Uterus (tissue), 4 donors: ENCODE measurements around the gene WDFY2. TPM values are rescaled to one million over a fixed set of nuclear protein-coding genes. Genes with fewer than 3 reads are reported as not detected.
A peak's percentile ranks its signal among the peaks of the same experiment; 100 is the strongest.

ENCODE experiments used
- DNase-seq, 2 donors: peaks; one replicate each; pipeline ENCODE4 v3.0.0-alpha.2; 2019 to 2020
- H3K27ac ChIP-seq, 2 donors: fragments of 200-600 bp; sonication (generic); 1 replicate in 1 of 2; 2 replicates in 1 of 2; pipeline ENCODE4 v1.5.1; 2016 to 2018
- H3K27me3 ChIP-seq, 2 donors: fragments of 200-600 bp; sonication (generic); one replicate each; pipeline ENCODE4 v1.5.1; 2018 to 2019; ENCODE audit warnings: control low read depth in 1 of 2
- H3K36me3 ChIP-seq, 2 donors: fragments of 200-600 bp; sonication (generic); one replicate each; pipeline ENCODE4 v1.5.1; 2019; ENCODE audit warnings: control low read depth in 1 of 2
- H3K4me1 ChIP-seq, 2 donors: fragments of 200-600 bp; sonication (generic); one replicate each; pipeline ENCODE4 v1.5.1; 2018 to 2019; ENCODE audit warnings: control low read depth in 1 of 2
- H3K4me3 ChIP-seq, 2 donors: fragments of 200-600 bp; sonication (generic); 1 replicate in 1 of 2; 2 replicates in 1 of 2; pipeline ENCODE4 v1.5.1; 2018 to 2019; ENCODE audit warnings: mild to moderate bottlenecking in 1 of 2
- H3K9me3 ChIP-seq, 2 donors: fragments of 200-600 bp; sonication (generic); one replicate each; pipeline ENCODE4 v1.5.1; 2019; ENCODE audit warnings: control low read depth in 1 of 2
- POLR2A ChIP-seq, 2 donors: fragments of 450-650 bp; IDR thresholded peaks; one replicate each; pipeline ENCODE4 v1.6.1; 2016; ENCODE audit warnings: antibody characterized with exemption in 2 of 2, mild to moderate bottlenecking in 1 of 2, moderate library complexity in 1 of 2
- intact Hi-C: fragments of 100-400 bp; cut with DNase I; formaldehyde crosslinking; loops from one replicate; pipeline ENCODE4 v1.15.1; 2023; ENCODE audit warnings: low total_unique reads
- total RNA-seq, 4 donors: library from RNA; depleted of rRNA in 3 of 4; stranded (reverse); fragments of >200 nt in 3 of 4; gene quantifications; one replicate each; pipeline versions ENCODE4 v1.1.0 to v1.2.4, GENCODE V29; 2014 to 2023
- TF ChIP-seq, protein P1 (sequence below), 4 experiments: fragments of 200-600 bp in 2 of 4; fragments of 450-650 bp in 2 of 4; sonication (generic) in 2 of 4; IDR thresholded peaks; one replicate each; pipeline ENCODE4 v1.5.1; 2016 to 2019; ENCODE audit warnings: antibody characterized with exemption in 4 of 4, mild to moderate bottlenecking in 2 of 4, moderate library complexity in 1 of 4
- donor health status: DM: yes; HTN: yes; CAD: no.

WDFY2 gene
- total RNA-seq, 4 donors from 2014 or later, result 7.9 to 21.0 (median 9.1) TPM

DNA sequence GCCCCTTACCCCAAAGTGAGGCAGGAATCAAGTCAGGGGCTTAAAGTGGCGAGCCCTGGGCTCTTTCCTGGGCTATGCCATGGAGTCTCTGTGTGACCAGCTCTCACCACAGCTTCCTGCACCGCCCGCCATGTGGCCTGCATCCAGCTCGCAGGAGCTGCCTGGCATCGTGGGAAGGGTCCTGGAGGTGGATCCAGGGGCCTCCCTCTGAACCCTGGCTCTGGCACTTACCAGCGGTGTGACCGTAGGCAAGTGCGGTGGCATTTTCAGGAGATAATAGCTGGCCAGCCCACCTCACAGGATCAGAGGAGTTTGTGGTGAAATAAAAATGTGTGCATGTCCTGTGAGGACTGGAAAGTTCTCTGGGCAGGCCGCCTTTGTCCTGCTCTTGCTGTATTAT lies 193.7 kb downstream of the WDFY2 start:
- Histone ChIP-seq H3K4me3 (no peak overlapping the region), H3K36me3 (no peaks in the 10 kb centered on the region), H3K9me3 (no peaks in the 10 kb centered on the region), H3K4me1 (no peaks in the 10 kb centered on the region), H3K27me3 (no peaks in the 10 kb centered on the region), H3K27ac (no peak overlapping the region)
- DNase-seq, result no peak
- no peak for TF ChIP-seq POLR2A (IDR thresholded peaks at IDR 0.05)
- TF ChIP-seq, protein P1, sequence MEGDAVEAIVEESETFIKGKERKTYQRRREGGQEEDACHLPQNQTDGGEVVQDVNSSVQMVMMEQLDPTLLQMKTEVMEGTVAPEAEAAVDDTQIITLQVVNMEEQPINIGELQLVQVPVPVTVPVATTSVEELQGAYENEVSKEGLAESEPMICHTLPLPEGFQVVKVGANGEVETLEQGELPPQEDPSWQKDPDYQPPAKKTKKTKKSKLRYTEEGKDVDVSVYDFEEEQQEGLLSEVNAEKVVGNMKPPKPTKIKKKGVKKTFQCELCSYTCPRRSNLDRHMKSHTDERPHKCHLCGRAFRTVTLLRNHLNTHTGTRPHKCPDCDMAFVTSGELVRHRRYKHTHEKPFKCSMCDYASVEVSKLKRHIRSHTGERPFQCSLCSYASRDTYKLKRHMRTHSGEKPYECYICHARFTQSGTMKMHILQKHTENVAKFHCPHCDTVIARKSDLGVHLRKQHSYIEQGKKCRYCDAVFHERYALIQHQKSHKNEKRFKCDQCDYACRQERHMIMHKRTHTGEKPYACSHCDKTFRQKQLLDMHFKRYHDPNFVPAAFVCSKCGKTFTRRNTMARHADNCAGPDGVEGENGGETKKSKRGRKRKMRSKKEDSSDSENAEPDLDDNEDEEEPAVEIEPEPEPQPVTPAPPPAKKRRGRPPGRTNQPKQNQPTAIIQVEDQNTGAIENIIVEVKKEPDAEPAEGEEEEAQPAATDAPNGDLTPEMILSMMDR (IDR thresholded peaks at IDR 0.05), result no peak
- intact Hi-C loops, result no loop called here

DNA sequence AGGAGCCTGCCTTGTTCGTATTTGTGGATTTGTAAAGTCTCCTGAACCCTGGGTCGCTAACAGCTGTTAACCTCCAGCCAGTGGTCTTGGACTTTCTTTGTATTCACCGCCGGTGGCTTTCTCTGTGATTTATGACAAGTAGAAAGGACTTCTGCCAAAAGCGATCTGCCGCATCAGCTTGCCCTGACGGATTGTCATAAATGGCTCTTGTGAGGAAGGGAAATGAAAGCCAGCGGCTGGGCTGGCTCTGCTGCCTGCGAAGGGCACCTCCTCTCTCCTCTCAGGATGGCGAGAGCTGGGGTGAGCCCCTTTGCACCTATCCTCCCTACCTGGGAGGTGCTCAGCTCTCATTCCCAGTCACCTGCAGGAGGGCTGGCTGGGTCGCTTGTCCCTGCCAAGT lies 194.1 kb downstream of the WDFY2 start:
- no peaks in the 10 kb centered on the region for H3K27me3 ChIP-seq
- TF ChIP-seq POLR2A (IDR thresholded peaks at IDR 0.05), result no peak
- TF ChIP-seq, protein P1 (IDR thresholded peaks at IDR 0.05), result no peak
- H3K27ac ChIP-seq, result no peak overlapping the region
- intact Hi-C loops, result no loop called here
- H3K4me1 ChIP-seq, result no peaks in the 10 kb centered on the region
- DNase-seq, result no peak
- H3K36me3 ChIP-seq, result no peaks in the 10 kb centered on the region
- H3K4me3 ChIP-seq, result no peak overlapping the region
- H3K9me3 ChIP-seq, result no peaks in the 10 kb centered on the region

DNA sequence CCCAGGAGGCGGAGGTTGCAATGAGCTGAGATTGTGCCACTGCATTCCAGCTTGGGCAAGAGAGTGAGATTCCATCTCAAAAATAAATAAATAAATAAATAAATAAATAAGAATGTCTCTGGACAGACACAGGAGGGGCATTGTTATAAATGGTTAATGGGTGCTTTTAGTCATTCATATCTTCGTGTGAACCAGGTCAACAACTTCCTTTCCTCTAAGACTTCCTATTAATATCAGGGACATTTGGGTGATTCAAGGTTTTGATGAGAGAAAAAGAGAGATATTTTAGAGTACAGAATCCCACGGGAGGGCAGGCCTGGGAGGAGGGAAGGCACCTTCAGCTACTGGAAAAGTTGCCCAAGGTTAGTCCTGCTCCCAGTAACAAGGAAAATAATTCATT lies 195.8 kb downstream of the WDFY2 start:
- H3K36me3 ChIP-seq, result no peaks in the 10 kb centered on the region
- TF ChIP-seq, protein P1 (IDR thresholded peaks at IDR 0.05), result no peak
- no peak for TF ChIP-seq POLR2A (IDR thresholded peaks at IDR 0.05)
- no peaks in the 10 kb centered on the region for H3K4me1 ChIP-seq
- H3K4me3 ChIP-seq, result no peak overlapping the region
- no peaks in the 10 kb centered on the region for H3K9me3 ChIP-seq
- no peaks in the 10 kb centered on the region for H3K27me3 ChIP-seq
- peak in 1 of 2 donors; percentile 3 for DNase-seq
- intact Hi-C loops, result no loop called here
- H3K27ac ChIP-seq, result no peak overlapping the region

DNA sequence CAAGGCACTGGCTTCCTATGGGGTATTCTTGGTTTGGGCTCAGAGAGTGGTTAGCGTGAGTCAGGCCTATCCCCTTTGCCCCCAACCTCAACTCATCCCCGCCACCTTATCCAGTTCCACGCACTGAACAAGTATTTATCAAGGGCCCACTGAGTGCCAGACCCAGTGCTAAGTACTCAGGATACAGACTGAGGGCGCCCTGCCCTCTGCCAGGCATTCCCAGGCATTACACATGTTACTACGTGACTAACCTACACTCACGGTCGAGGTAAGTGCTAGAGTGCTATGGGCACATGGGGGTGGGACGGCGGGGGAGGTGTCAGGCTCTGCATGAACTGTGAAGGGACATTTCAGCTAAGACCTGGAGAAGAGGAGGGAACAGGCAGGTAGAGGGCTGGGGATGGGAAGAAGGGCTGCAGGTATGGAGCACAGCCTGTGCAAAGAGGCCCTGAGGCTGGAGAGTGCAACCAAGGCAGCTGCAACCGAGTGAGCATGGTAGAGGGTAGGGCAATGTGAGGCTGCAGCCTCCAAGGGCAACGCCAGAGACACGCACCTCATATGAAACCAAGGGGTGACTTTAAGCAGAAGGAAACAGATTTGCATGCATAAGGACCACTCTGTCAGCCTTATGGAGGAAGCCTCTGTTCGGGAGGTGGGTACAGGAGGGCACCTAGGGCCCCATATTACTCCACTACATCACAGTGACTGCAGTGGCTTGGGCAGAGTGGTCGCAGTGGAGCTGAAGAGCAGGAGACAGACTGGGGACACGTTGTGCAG lies 197.2 kb downstream of the WDFY2 start:
- DNase-seq, result no peak
- H3K4me3 ChIP-seq, result no peak overlapping the region
- H3K4me1 ChIP-seq, result peaks cover 0 to 2% of the 10 kb centered on the region in 2 donors
- no peaks in the 10 kb centered on the region for H3K9me3 ChIP-seq
- TF ChIP-seq, protein P1 (IDR thresholded peaks at IDR 0.05), result no peak
- no peak for TF ChIP-seq POLR2A (IDR thresholded peaks at IDR 0.05)
- H3K27me3 ChIP-seq, result no peaks in the 10 kb centered on the region
- H3K27ac ChIP-seq, result no peak overlapping the region
- H3K36me3 ChIP-seq, result no peaks in the 10 kb centered on the region
- intact Hi-C loops, result no loop called here

DNA sequence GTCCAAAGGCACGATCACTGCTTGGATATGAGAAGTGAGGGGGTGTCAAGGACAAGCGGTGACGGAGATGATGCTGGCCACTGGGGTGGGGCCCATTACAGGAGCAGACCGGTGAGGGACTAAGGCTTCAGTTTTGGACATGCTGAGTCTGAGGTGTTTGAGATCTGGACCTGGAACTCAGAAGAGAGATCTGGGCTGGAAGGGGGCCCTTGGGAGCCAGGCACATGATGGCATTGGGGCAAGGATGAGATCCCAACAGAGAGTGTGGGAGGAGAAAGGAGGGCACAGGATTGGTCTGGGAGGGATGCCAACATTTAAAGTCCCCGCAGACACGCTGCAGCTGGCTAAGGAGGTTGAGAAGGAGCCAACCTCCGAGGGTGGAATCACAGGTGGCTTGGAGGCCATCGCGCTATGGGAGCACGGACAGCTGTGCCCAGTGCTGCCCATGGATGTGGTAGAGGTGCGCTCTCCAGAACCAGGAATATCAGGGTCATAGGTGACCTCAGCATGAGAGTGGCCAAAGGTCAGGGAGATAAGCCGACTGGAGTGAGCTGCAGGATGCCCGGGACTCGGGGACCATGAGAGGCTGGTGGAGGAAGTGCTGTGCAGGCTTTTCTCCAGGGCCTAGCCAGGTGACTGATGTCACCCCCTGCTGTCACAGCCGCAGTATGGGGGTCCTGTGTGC lies 197.9 kb downstream of the WDFY2 start:
- intact Hi-C loops, result no loop called here

More for the DNA sequence above, 197.9 kb downstream of the WDFY2 start:
- TF ChIP-seq, protein P1 (IDR thresholded peaks at IDR 0.05), result no peak
- no peak for TF ChIP-seq POLR2A (IDR thresholded peaks at IDR 0.05)
- H3K4me3 ChIP-seq, result no peak overlapping the region
- H3K4me1 ChIP-seq, result peaks cover 0 to 8% of the 10 kb centered on the region in 2 donors
- no peak overlapping the region for H3K27ac ChIP-seq
- H3K36me3 ChIP-seq, result no peaks in the 10 kb centered on the region
- DNase-seq, result no peak
- no peaks in the 10 kb centered on the region for H3K9me3 ChIP-seq
- H3K27me3 ChIP-seq, result no peaks in the 10 kb centered on the region
